ENCODE results near the gene ARL2. TPM values are rescaled to one million over a fixed set of nuclear protein-coding genes. Genes with fewer than 3 reads are reported as not detected.

The ARL2 gene
- total RNA-seq, 4 donors from 2014 or later = 150 to 268 (median 170) TPM

- Histone ChIP-seq H3K4me1 (no peaks in the 10 kb centered on the region), H3K9me3 (no peaks in the 10 kb centered on the region), H3K27ac (no peak overlapping the region), H3K27me3 (no peaks in the 10 kb centered on the region), H3K4me3 (no peak overlapping the region), H3K36me3 (no peaks in the 10 kb centered on the region)
- in situ Hi-C loops (cut with MboI; ENCODE audit: low sequenced_read_pairs in 4 of 4) (no loop called here), intact Hi-C loops (cut with DNase I; ENCODE audit: low total_unique reads) (no loop called here)
- no peak for TF ChIP-seq POLR2A (IDR thresholded peaks at IDR 0.05)
- TF ChIP-seq CTCF (IDR thresholded peaks at IDR 0.05 in 4 of 5, conservative IDR thresholded peaks at IDR 0.05 in 1 of 5) = no peak
- no peak for ATAC-seq
- DNase-seq = no peak
These were observed 51.9 kb downstream of the ARL2 start for GRCh38 chr11:65065851-65066250.

- H3K27ac ChIP-seq = no peak overlapping the region
- TF ChIP-seq CTCF (IDR thresholded peaks at IDR 0.05 in 4 of 5, conservative IDR thresholded peaks at IDR 0.05 in 1 of 5) (no peak), POLR2A (IDR thresholded peaks at IDR 0.05) (no peak)
- intact Hi-C loops (cut with DNase I; ENCODE audit: low total_unique reads) = no loop called here
- no peaks in the 10 kb centered on the region for H3K9me3 ChIP-seq
- H3K36me3 ChIP-seq = no peaks in the 10 kb centered on the region
- H3K4me3 ChIP-seq = no peak overlapping the region
- no peak for ATAC-seq
- DNase-seq = no peak
- no peaks in the 10 kb centered on the region for H3K4me1 ChIP-seq
- in situ Hi-C loops (cut with MboI; ENCODE audit: low sequenced_read_pairs in 4 of 4) = no loop called here
- no peaks in the 10 kb centered on the region for H3K27me3 ChIP-seq
These were observed 52.4 kb downstream of the ARL2 start for GRCh38 chr11:65066315-65066714.

- in situ Hi-C loops (cut with MboI; ENCODE audit: low sequenced_read_pairs in 4 of 4) (no loop called here), intact Hi-C loops (cut with DNase I; ENCODE audit: low total_unique reads) (no loop called here)
- no peaks in the 10 kb centered on the region for H3K9me3 ChIP-seq
- H3K27ac ChIP-seq = no peak overlapping the region
- TF ChIP-seq CTCF (IDR thresholded peaks at IDR 0.05 in 4 of 5, conservative IDR thresholded peaks at IDR 0.05 in 1 of 5) = no peak
- no peak for TF ChIP-seq POLR2A (IDR thresholded peaks at IDR 0.05)
- ATAC-seq = no peak
- H3K27me3 ChIP-seq = no peaks in the 10 kb centered on the region
- DNase-seq = no peak
- no peaks in the 10 kb centered on the region for H3K36me3 ChIP-seq
- no peaks in the 10 kb centered on the region for H3K4me1 ChIP-seq
- H3K4me3 ChIP-seq = no peak overlapping the region
These were observed 52.9 kb downstream of the ARL2 start for GRCh38 chr11:65066805-65067291.

GRCh38 chr11:65067446-65067845, 53.5 kb downstream of the ARL2 start:
- DNase-seq (no peak), ATAC-seq (no peak)
- Histone ChIP-seq H3K36me3 (no peaks in the 10 kb centered on the region), H3K27me3 (no peaks in the 10 kb centered on the region), H3K4me3 (no peak overlapping the region), H3K4me1 (no peaks in the 10 kb centered on the region), H3K9me3 (no peaks in the 10 kb centered on the region), H3K27ac (no peak overlapping the region)
- no peak for TF ChIP-seq POLR2A (IDR thresholded peaks at IDR 0.05)
- no peak for TF ChIP-seq CTCF (IDR thresholded peaks at IDR 0.05 in 4 of 5, conservative IDR thresholded peaks at IDR 0.05 in 1 of 5)
- intact Hi-C loops (cut with DNase I; ENCODE audit: low total_unique reads) (no loop called here), in situ Hi-C loops (cut with MboI; ENCODE audit: low sequenced_read_pairs in 4 of 4) (no loop called here)

GRCh38 chr11:65069217-65069616, 55.3 kb downstream of the ARL2 start:
- no peak overlapping the region for H3K27ac ChIP-seq
- no peaks in the 10 kb centered on the region for H3K9me3 ChIP-seq
- no peak for DNase-seq
- no peaks in the 10 kb centered on the region for H3K27me3 ChIP-seq
- no peaks in the 10 kb centered on the region for H3K4me1 ChIP-seq
- intact Hi-C loops (cut with DNase I; ENCODE audit: low total_unique reads) (no loop called here), in situ Hi-C loops (cut with MboI; ENCODE audit: low sequenced_read_pairs in 4 of 4) (no loop called here)
- H3K36me3 ChIP-seq = no peaks in the 10 kb centered on the region
- TF ChIP-seq POLR2A (IDR thresholded peaks at IDR 0.05) = no peak
- H3K4me3 ChIP-seq = no peak overlapping the region
- ATAC-seq = no peak

Small RNA genes lying within 50 kb of the gene (microRNA-seq; reads per million reads assigned to microRNA genes)
- gene MIR6879 (ENCODE audit: borderline replicate concordance in 2 of 2) = 0 reads per million in 2 donors

Other genes with a start within 250 kb of the ARL2 start
- gene SF1, start 235.6 kb upstream of the ARL2 start, total RNA-seq = 100 to 1,000 TPM; 171 to 249 (median 193) TPM
- 10 to 100 TPM in 1 of 4 donors, 1 to 10 TPM in 3; 4.3 to 14.8 (median 6.2) TPM for gene MAP4K2, start 210.9 kb upstream of the ARL2 start, total RNA-seq
- gene MEN1, start 203.6 kb upstream of the ARL2 start, total RNA-seq = 10 to 100 TPM in 2 of 4 donors, 1 to 10 TPM in 2; 7.4 to 12.2 (median 9.8) TPM
- under 1 TPM in 2 of 4 donors, not detected in 2; 0.15 to 0.19 TPM for gene CDC42BPG, start 169.5 kb upstream of the ARL2 start, total RNA-seq
- 10 to 100 TPM; 24.8 to 46.2 (median 31.3) TPM for gene EHD1, start 135.5 kb upstream of the ARL2 start, total RNA-seq
- 10 to 100 TPM; 10.7 to 97.5 (median 37.9) TPM for gene ATG2A, start 97.0 kb upstream of the ARL2 start, total RNA-seq
- gene PPP2R5B, start 89.5 kb upstream of the ARL2 start, total RNA-seq = 10 to 100 TPM; 17.2 to 34.2 (median 24.3) TPM
- not detected for gene GPHA2, start 78.3 kb upstream of the ARL2 start, total RNA-seq
- not detected for gene MAJIN, start 42.1 kb upstream of the ARL2 start, total RNA-seq
- 1 to 10 TPM in 3 of 4 donors, under 1 TPM in 1; 0.97 to 3.3 (median 2.3) TPM for gene BATF2, start 17.2 kb upstream of the ARL2 start, total RNA-seq
- gene SNX15, start 13.3 kb downstream of the ARL2 start, total RNA-seq = 10 to 100 TPM; 16.9 to 33.3 (median 25.9) TPM
- 10 to 100 TPM in 3 of 4 donors, 1 to 10 TPM in 1; 9.0 to 27.2 (median 14.4) TPM for gene SAC3D1, start 27.1 kb downstream of the ARL2 start, total RNA-seq
- gene NAALADL1, start 44.4 kb downstream of the ARL2 start, total RNA-seq = 1 to 10 TPM in 3 of 4 donors, under 1 TPM in 1; 0.22 to 4.0 (median 2.6) TPM
- 1 to 10 TPM in 1 of 4 donors, under 1 TPM in 2, not detected in 1; 0.36 to 1.3 (median 1.00) TPM for gene CDCA5, start 69.9 kb downstream of the ARL2 start, total RNA-seq
- 10 to 100 TPM; 35.7 to 42.0 (median 40.6) TPM for gene ZFPL1, start 70.1 kb downstream of the ARL2 start, total RNA-seq
- 100 to 1,000 TPM; 206 to 515 (median 266) TPM for gene VPS51, start 82.1 kb downstream of the ARL2 start, total RNA-seq
- gene TM7SF2, start 97.7 kb downstream of the ARL2 start, total RNA-seq = 10 to 100 TPM in 2 of 4 donors, 1 to 10 TPM in 2; 7.3 to 18.4 (median 11.0) TPM
- gene ZNHIT2, start 103.5 kb downstream of the ARL2 start, total RNA-seq = 10 to 100 TPM; 10.3 to 30.7 (median 24.1) TPM
- 100 to 1,000 TPM; 353 to 521 (median 436) TPM for gene FAU, start 108.0 kb downstream of the ARL2 start, total RNA-seq
- gene MRPL49, start 108.2 kb downstream of the ARL2 start, total RNA-seq = 10 to 100 TPM; 54.9 to 76.5 (median 63.6) TPM
- gene SYVN1, start 120.4 kb downstream of the ARL2 start, total RNA-seq = 10 to 100 TPM; 24.6 to 77.5 (median 37.3) TPM
- not detected for gene SPDYC, start 156.1 kb downstream of the ARL2 start, total RNA-seq
- gene CAPN1, start 167.8 kb downstream of the ARL2 start, total RNA-seq = 100 to 1,000 TPM in 2 of 4 donors, 10 to 100 TPM in 2; 52.7 to 153 (median 106) TPM
- gene POLA2, start 247.8 kb downstream of the ARL2 start, total RNA-seq = 1 to 10 TPM; 2.9 to 9.2 (median 6.9) TPM